Ectodermal cell (in vitro differentiated cells): ENCODE measurements around the gene PID1.

Experiments used
- H3K27ac ChIP-seq: 2 replicates; pipeline ENCODE4 v1.7.0; 2013; ENCODE audit warnings: mild to moderate bottlenecking, low read depth, low read length; ENCODE audit not compliant: insufficient read depth, poor library complexity, severe bottlenecking
- H3K27me3 ChIP-seq: 2 replicates; pipeline ENCODE4 v1.7.0; 2013; ENCODE audit warnings: mild to moderate bottlenecking, low read length; ENCODE audit not compliant: insufficient read depth, control insufficient read depth, poor library complexity, severe bottlenecking
- H3K36me3 ChIP-seq: one replicate; pipeline ENCODE4 v1.7.0; 2013; ENCODE audit warnings: low read length; ENCODE audit not compliant: control insufficient read depth, insufficient read depth
- H3K4me1 ChIP-seq: one replicate; pipeline ENCODE4 v1.7.0; 2013; ENCODE audit warnings: low read length; ENCODE audit not compliant: control insufficient read depth, insufficient read depth
- H3K4me3 ChIP-seq: 2 replicates; pipeline ENCODE4 v1.7.0; 2013; ENCODE audit warnings: low read depth, low read length, control low read depth; ENCODE audit not compliant: insufficient read depth
- H3K9me3 ChIP-seq: 2 replicates; pipeline ENCODE4 v1.7.0; 2013; ENCODE audit warnings: mild to moderate bottlenecking, low read length, moderate library complexity; ENCODE audit not compliant: control insufficient read depth
- WGBS, 2 experiments: methylation state at CpG; one replicate each; pipeline ENCODE4 v1.1.7; 2013; ENCODE audit warnings: missing lambda C conversion rate in 2 of 2; 5-methylcytosine and 5-hydroxymethylcytosine counted together

Gene PID1

DNA sequence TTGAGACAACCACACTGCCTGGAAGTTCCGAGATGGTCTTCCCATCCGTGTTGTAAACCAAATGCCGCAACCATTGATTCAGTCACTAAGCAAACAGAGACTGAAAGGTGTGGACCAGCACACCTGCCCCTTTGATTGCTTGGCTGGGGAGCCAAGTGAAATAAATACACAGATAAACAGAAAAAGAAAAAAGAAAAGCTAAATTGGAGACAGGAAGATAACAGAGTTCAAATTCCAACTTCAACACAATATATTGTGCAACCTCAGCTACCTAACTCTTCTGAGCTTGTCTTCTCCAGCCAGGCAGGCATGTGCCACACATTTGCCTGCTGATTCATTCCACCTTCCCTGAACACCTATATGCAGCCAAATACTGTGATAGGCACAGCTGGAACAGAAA lies 110.9 kb downstream of the PID1 start:
- Histone ChIP-seq H3K27me3 (no peaks in the 10 kb centered on the region), H3K27ac (no peak overlapping the region), H3K4me1 (no peaks in the 10 kb centered on the region), H3K36me3 (no peaks in the 10 kb centered on the region), H3K4me3 (no peak overlapping the region), H3K9me3 (no peaks in the 10 kb centered on the region)
- WGBS, 2 experiments: 92 to 96% methylated on average over 3 of the region's 3 CpGs

DNA sequence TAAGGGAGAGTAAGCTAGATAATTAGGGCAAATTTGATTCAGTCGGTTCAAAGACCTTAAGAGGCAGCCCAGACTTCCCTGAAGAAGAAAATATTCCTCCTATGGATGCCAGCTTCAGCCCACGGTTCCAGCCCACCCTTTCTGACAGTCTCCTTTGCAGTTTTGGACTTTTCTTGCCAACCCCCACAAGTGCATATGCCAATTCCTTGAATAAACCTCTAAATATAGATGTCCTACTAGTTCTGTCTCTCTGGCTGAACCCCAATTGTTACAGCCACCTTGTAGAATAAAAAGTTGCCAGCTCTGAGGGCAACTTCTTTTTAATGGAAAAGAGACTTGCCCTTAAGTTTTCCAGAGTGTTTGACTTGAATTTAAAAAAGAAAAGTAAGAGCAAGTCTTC lies 111.7 kb downstream of the PID1 start:
- H3K36me3 ChIP-seq: no peaks in the 10 kb centered on the region
- H3K27me3 ChIP-seq: no peaks in the 10 kb centered on the region
- no peaks in the 10 kb centered on the region for H3K4me1 ChIP-seq
- WGBS, 2 experiments: 80 to 86% methylated on average over 2 of the region's 2 CpGs
- no peak overlapping the region for H3K4me3 ChIP-seq
- H3K9me3 ChIP-seq: no peaks in the 10 kb centered on the region
- H3K27ac ChIP-seq: no peak overlapping the region

DNA sequence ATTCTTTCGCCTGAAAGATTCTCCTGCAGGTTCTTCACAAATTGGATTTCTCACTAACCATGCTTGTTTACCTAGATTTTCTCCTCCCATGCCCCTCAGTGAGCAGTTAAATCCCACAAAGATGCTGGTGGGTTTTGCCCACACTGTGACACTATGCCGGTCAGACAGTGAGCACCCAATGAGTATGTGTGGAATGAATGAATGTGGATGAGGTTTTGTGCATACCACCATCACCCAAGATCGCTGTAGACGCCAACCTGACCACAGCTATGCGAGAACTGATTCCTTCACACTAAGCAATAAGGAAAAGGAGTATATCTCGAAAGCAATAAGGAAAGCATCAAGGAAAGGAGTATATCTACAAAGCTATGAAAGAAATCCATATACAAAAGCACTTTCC lies 116.7 kb downstream of the PID1 start:
- Histone ChIP-seq H3K4me1 (no peaks in the 10 kb centered on the region), H3K36me3 (no peaks in the 10 kb centered on the region), H3K4me3 (no peak overlapping the region), H3K27me3 (no peaks in the 10 kb centered on the region), H3K9me3 (no peaks in the 10 kb centered on the region), H3K27ac (no peak overlapping the region)
- WGBS, 2 experiments: 94 to 100% methylated on average over 5 to 6 of the region's 6 CpGs

DNA sequence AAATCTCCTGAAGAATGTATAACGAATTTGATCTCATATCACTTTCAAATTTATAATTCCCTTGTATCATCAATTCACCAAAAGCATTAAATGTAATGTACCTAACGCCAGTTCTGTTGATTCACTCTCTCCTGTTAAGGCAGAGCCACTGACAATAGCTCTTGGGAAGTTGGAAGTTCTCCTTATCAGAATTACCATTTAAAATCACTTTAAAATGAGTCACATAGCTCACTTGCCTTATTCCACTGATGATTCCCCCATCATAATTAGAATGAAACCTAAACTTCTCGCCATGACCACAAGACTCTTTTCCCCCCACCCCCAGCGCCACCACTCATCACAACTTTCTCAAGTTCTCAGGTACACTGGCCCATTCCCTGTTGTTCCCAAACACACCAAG lies 117.1 kb downstream of the PID1 start:
- H3K4me3 ChIP-seq: no peak overlapping the region
- no peaks in the 10 kb centered on the region for H3K9me3 ChIP-seq
- no peak overlapping the region for H3K27ac ChIP-seq
- 86 to 92% methylated on average over 4 of the region's 4 CpGs for WGBS, 2 experiments
- H3K36me3 ChIP-seq: no peaks in the 10 kb centered on the region
- H3K27me3 ChIP-seq: no peaks in the 10 kb centered on the region
- H3K4me1 ChIP-seq: no peaks in the 10 kb centered on the region

DNA sequence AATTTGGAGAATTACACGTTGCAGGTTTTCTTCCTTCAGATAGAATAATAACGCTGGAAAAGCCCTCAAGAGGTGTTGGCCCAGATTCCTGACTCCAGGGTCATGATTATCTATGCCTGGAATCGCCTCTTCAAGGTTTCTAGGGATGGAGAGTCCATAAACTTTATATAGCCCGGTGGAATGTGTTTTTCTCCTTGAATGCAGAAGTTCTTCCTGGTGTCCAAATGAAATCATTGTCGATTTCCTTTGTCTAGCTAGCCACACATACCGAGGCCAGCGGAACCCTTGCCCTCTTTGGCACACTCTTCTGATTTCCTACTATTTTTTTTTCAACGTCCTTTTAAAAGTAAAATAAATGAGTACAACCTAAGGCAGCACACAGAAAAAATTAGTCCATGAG lies 117.8 kb downstream of the PID1 start:
- no peaks in the 10 kb centered on the region for H3K27me3 ChIP-seq
- H3K9me3 ChIP-seq: no peaks in the 10 kb centered on the region
- no peak overlapping the region for H3K27ac ChIP-seq
- H3K4me1 ChIP-seq: no peaks in the 10 kb centered on the region
- 93 to 96% methylated on average over 8 of the region's 8 CpGs for WGBS, 2 experiments
- no peaks in the 10 kb centered on the region for H3K36me3 ChIP-seq
- H3K4me3 ChIP-seq: no peak overlapping the region

DNA sequence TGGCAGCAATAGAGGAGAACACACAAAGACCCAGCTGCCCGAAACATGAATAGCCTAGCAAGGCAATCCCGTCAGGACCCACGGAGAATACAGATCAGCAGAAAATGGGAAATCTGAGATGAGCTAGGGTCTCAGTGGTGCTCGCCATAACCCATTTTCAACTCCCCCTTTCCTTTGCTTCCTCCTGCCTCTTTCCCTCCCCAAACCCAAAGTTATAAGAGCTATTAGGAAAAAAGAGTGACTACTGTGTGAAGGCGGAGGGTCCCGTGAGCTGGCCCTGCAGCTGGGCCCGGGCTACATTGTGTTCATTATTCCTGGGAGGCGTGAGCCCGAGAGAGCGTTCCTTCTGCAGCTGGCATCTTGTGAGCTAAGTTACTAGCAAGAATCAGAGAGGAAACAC lies 118.4 kb downstream of the PID1 start:
- 88 to 94% methylated on average over 10 of the region's 10 CpGs for WGBS, 2 experiments

DNA sequence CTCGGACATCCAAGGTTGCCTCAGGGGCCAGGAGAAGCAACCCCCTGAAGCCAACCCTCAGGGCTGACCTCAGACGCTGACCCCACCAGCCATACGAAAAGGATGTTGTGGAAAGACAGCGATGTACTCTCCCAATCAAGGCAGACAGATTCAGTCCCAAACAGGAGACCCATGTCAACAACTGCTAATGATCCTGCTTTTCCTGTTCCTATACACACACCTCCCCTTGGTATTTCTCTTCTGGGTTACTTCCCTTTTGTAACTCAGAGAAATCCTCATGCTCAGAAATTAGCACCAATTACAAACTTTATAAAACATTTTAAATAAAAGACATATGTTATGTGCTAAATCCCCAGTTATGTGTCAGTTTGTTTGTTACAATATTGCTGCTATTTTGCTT lies 120.8 kb downstream of the PID1 start:
- Histone ChIP-seq H3K27me3 (no peaks in the 10 kb centered on the region), H3K4me1 (no peaks in the 10 kb centered on the region), H3K9me3 (no peaks in the 10 kb centered on the region), H3K4me3 (no peak overlapping the region), H3K27ac (no peak overlapping the region), H3K36me3 (no peaks in the 10 kb centered on the region)
- 90 to 92% methylated on average over 4 of the region's 4 CpGs for WGBS, 2 experiments

More for the DNA sequence above, 118.4 kb downstream of the PID1 start:
- Histone ChIP-seq H3K27me3 (no peaks in the 10 kb centered on the region), H3K4me3 (no peak overlapping the region), H3K9me3 (no peaks in the 10 kb centered on the region), H3K27ac (no peak overlapping the region), H3K36me3 (no peaks in the 10 kb centered on the region), H3K4me1 (no peaks in the 10 kb centered on the region)

DNA sequence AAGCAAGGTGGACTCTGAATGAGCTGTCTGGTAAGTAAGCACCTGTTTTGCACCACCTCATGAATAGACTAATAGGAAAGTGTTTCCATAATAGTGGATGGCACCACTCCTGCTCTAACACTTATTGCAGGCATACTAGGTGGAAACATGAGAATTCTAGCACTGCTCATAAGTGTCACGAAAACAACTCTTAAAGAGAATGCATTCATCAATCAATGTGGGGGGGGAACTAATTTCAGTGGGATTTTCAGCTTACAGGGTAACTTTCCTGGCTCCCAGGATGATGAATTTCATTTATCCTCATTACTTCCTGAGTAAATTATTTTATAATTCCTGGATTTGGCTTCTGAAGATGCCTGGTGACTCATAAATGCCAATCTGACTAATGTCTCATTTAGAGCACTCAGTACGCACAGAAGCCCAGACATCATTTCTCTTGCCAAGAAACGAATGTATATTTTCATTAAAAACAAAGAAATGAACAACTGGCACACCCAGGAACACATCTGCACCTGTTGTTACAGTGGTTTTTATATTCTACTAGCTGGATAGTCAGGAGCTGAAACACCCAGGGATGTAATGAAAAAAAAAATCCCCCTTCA lies 129.6 kb downstream of the PID1 start:
- Histone ChIP-seq H3K4me1 (no peaks in the 10 kb centered on the region), H3K9me3 (no peaks in the 10 kb centered on the region), H3K36me3 (no peaks in the 10 kb centered on the region), H3K4me3 (no peak overlapping the region), H3K27ac (no peak overlapping the region), H3K27me3 (no peaks in the 10 kb centered on the region)
- 91 to 98% methylated on average over 3 of the region's 3 CpGs for WGBS, 2 experiments

DNA sequence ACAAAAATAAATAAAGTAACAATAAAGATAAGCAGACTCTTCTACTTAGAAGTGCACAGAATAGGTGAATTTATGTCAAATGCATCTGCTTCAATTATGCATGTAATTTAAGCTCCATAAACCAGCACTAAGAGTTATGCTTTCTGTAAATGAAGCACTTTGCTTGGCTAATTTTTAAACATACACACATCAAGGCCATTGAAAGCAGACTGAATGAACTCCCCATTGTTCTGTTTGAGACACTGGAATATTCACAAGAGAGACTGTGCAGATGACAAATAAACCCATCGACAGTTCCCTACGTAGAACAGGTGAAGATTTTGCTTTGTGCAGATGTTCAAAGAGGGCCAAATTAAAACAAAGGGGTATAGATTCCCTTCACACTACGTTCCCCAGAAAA lies 133.4 kb downstream of the PID1 start:
- no peaks in the 10 kb centered on the region for H3K27me3 ChIP-seq
- H3K9me3 ChIP-seq: no peaks in the 10 kb centered on the region
- no peak overlapping the region for H3K4me3 ChIP-seq
- no peaks in the 10 kb centered on the region for H3K4me1 ChIP-seq
- WGBS, 2 experiments: 85 to 90% methylated on average over 3 of the region's 3 CpGs
- no peaks in the 10 kb centered on the region for H3K36me3 ChIP-seq
- no peak overlapping the region for H3K27ac ChIP-seq

DNA sequence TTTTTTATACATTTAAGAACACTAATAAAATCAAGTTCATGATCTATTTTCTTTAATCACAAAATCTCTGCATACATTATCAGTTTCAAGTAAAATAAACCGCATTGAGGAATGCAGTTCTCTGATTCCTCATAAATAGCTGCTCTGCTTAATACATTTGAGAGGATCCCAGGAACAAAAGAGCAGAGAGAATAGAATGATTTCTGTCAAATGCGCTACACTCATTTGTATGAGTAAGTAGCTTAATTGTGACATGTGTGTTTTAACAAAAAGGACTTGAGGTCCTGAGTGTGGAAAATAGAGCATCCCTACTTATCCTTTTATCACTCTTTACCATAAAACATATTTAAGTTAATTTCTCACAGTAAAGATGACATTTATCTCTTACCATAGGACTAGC lies 134.0 kb downstream of the PID1 start:
- Histone ChIP-seq H3K9me3 (no peaks in the 10 kb centered on the region), H3K4me3 (no peak overlapping the region), H3K4me1 (no peaks in the 10 kb centered on the region), H3K36me3 (no peaks in the 10 kb centered on the region), H3K27me3 (no peaks in the 10 kb centered on the region), H3K27ac (no peak overlapping the region)
- WGBS, 2 experiments: 100% methylated on average over 2 of the region's 2 CpGs
